HG02571 (cell line): ENCODE data around the gene PHYHD1.
"Not testable (repeated sequence)": the region's sequence is repeated elsewhere in the genome, so short reads cannot be mapped to it uniquely, and the experiment has no call there.

Source experiments
- ATAC-seq: cut with Tn5 transposase; IDR thresholded peaks from one replicate; pipeline ENCODE4 v1.9.1; 2021; ENCODE audit warnings: mild to moderate bottlenecking, moderate library complexity; ENCODE audit not compliant: unreplicated experiment

Gene PHYHD1

GRCh38 chr9:128919402-128920089 is 1.2 kb upstream of the PHYHD1 start:
- ATAC-seq, result no peak

- no peak for ATAC-seq
Observed at GRCh38 chr9:128921881-128922763, 1.3 kb downstream of the PHYHD1 start.

- no peak for ATAC-seq
Observed at GRCh38 chr9:128923493-128923883, 2.7 kb downstream of the PHYHD1 start.

GRCh38 chr9:128927731-128928411 is 7.1 kb downstream of the PHYHD1 start:
- ATAC-seq, result no peak

- no peak for ATAC-seq
Observed at GRCh38 chr9:128928624-128929023, 7.8 kb downstream of the PHYHD1 start.

- ATAC-seq, result no peak
Observed at GRCh38 chr9:128929560-128929959, 8.8 kb downstream of the PHYHD1 start.

- ATAC-seq, result no peak
Observed at GRCh38 chr9:128933731-128934130, 12.9 kb downstream of the PHYHD1 start.

- ATAC-seq, result no peak
Observed at GRCh38 chr9:128936171-128936865, 15.5 kb downstream of the PHYHD1 start.

GRCh38 chr9:128937310-128938165 is 16.8 kb downstream of the PHYHD1 start:
- no peak for ATAC-seq

GRCh38 chr9:128940271-128940921 is 19.6 kb downstream of the PHYHD1 start:
- ATAC-seq, result no peak

- no peak for ATAC-seq
Observed at GRCh38 chr9:128940946-128941755, 20.4 kb downstream of the PHYHD1 start.

GRCh38 chr9:128943832-128944620 is 23.2 kb downstream of the PHYHD1 start:
- no peak for ATAC-seq

GRCh38 chr9:128944966-128945365 is 24.2 kb downstream of the PHYHD1 start:
- not testable (repeated sequence) for ATAC-seq

GRCh38 chr9:128945798-128946501 is 25.2 kb downstream of the PHYHD1 start:
- ATAC-seq, result no peak

- peak; percentile 6 for ATAC-seq
Observed at GRCh38 chr9:128946571-128947276, 25.9 kb downstream of the PHYHD1 start.

GRCh38 chr9:128947277-128947526 is 26.4 kb downstream of the PHYHD1 start:
- no peak for ATAC-seq
